PFSK-1 (cell line): Measurements from ENCODE around the gene OTUB2.

Experiments used
- POLR2AphosphoS5 ChIP-seq: IDR thresholded peaks from 2 replicates; pipeline ENCODE4 v1.6.1; 2012; ENCODE audit warnings: low read depth, mild to moderate bottlenecking, control low read depth, low read length, moderate library complexity
- TAF1 ChIP-seq: IDR thresholded peaks from 2 replicates; pipeline ENCODE4 v1.6.1; 2012; ENCODE audit warnings: low read length, control low read depth, borderline replicate concordance; ENCODE audit not compliant: insufficient read depth
- TF ChIP-seq, protein P1 (sequence below), 2 experiments: IDR thresholded peaks; 2 replicates each; pipeline versions ENCODE4 v1.6.1 to v1.8.0; 2011 to 2012; ENCODE audit warnings: low read depth in 2 of 2, low read length in 2 of 2, control low read depth in 1 of 2, inconsistent platforms in 1 of 2, mild to moderate bottlenecking in 1 of 2, moderate library complexity in 1 of 2; ENCODE audit not compliant: insufficient read depth in 1 of 2

GRCh38 chr14:94054936-94055335, 28.8 kb downstream of the OTUB2 start:
- TF ChIP-seq, protein P1, sequence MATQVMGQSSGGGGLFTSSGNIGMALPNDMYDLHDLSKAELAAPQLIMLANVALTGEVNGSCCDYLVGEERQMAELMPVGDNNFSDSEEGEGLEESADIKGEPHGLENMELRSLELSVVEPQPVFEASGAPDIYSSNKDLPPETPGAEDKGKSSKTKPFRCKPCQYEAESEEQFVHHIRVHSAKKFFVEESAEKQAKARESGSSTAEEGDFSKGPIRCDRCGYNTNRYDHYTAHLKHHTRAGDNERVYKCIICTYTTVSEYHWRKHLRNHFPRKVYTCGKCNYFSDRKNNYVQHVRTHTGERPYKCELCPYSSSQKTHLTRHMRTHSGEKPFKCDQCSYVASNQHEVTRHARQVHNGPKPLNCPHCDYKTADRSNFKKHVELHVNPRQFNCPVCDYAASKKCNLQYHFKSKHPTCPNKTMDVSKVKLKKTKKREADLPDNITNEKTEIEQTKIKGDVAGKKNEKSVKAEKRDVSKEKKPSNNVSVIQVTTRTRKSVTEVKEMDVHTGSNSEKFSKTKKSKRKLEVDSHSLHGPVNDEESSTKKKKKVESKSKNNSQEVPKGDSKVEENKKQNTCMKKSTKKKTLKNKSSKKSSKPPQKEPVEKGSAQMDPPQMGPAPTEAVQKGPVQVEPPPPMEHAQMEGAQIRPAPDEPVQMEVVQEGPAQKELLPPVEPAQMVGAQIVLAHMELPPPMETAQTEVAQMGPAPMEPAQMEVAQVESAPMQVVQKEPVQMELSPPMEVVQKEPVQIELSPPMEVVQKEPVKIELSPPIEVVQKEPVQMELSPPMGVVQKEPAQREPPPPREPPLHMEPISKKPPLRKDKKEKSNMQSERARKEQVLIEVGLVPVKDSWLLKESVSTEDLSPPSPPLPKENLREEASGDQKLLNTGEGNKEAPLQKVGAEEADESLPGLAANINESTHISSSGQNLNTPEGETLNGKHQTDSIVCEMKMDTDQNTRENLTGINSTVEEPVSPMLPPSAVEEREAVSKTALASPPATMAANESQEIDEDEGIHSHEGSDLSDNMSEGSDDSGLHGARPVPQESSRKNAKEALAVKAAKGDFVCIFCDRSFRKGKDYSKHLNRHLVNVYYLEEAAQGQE (IDR thresholded peaks at IDR 0.05; ENCODE audit: insufficient read depth in 1 of 2, low read depth in 2 of 2, low read length in 2 of 2) = no peak
- TF ChIP-seq TAF1 (no peak), POLR2AphosphoS5 (no peak)
